COLO668 (cell line): ENCODE measurements around the gene SNAI3.

ENCODE experiments used
- DNase-seq: peaks from one replicate; lab custom pipeline; 2025; ENCODE audit not compliant: unreplicated experiment; lab: John Stamatoyannopoulos, UW

The SNAI3 gene

DNA sequence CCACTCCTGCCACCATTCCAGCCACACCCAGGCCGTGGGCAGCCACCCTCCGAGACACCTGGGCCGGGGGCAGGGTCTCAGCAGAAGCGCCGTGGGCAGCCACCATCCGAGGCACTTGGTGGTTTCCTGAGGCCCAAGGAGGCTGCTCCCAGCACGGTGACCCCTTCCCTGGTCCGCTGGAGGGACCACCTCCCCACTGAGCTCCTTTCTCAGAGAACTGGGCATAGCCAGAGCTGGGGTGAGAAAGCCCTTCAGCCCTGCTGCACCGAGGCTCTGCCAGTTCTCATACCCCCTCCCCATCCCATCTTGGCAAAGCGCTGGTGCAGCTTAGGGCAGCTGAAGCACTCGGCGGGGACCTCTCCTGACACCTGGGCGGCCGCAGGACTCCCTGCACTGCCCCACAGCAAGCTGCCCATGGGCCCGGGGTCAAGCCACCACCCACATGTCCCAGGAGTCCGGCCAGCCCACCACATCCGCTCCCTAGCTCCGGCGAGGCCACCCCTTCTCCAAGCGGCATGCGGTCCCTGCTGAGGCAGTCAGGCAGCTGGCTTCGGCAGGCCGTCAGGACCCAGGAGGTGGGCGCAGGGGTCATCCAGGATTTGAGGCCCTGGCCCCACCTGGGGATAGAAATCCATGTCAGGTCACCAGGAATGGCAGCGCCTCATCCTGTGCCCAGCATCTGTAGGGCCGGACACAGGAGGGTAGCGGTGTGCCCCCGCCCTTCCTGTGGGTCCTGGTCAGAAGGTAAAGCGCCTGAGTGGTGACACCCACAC is 34.1 kb downstream of the SNAI3 start:
- DNase-seq: no peak

GRCh38 chr16:88651276-88651988 is 34.9 kb downstream of the SNAI3 start:
- peak; percentile 92 for DNase-seq

- peak; percentile 86 for DNase-seq
These were observed 35.5 kb downstream of the SNAI3 start, which contains the start of gene CYBA for GRCh38 chr16:88650749-88651275. CYBA (minus strand) TSS chr16:88651053; CDS start chr16:88651013, 40 bp downstream.

DNA sequence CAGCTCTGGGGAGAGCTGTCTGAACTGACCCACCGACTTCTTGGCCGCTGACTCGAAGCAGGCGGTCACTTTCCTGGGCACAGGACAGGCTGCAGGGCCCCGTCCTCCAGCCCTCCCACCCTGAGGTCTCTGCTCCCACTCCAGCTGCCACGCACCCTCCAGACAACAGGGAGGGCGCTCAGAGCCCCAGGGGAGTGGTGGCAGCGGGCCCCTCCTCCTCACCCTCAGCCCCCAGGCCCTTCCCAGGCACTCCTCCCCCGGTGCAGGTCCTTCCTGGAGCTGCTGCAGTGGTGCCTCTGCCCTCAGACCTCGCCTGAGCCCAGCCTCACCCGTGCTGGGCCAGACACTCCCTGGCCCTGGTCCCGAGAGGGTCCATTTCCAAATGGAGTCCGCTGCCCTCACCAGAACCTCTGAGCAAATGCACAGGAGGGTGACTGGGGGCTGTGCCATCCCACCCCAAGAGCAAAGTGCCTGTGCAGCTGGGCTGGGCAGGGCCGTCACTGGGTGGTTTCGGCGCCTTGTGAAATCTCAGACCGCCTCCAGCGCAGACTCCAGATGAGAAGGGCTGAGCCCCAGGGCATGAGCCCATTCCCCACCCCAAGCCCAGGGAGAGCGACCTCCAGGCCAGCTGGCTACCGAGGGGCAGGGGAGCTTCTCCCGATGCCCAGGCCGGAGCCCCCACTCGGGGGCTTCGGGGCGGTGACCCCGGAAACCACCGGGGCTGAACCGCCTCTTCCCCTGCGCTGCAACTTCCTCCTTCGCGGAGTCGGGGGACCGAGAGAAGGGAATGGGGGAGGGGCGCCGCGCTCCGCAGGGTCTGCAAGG is 36.2 kb downstream of the SNAI3 start:
- peak; percentile 71 for DNase-seq

- peak; percentile 94 for DNase-seq
These were observed 36.9 kb downstream of the SNAI3 start for GRCh38 chr16:88649195-88649923.

DNA sequence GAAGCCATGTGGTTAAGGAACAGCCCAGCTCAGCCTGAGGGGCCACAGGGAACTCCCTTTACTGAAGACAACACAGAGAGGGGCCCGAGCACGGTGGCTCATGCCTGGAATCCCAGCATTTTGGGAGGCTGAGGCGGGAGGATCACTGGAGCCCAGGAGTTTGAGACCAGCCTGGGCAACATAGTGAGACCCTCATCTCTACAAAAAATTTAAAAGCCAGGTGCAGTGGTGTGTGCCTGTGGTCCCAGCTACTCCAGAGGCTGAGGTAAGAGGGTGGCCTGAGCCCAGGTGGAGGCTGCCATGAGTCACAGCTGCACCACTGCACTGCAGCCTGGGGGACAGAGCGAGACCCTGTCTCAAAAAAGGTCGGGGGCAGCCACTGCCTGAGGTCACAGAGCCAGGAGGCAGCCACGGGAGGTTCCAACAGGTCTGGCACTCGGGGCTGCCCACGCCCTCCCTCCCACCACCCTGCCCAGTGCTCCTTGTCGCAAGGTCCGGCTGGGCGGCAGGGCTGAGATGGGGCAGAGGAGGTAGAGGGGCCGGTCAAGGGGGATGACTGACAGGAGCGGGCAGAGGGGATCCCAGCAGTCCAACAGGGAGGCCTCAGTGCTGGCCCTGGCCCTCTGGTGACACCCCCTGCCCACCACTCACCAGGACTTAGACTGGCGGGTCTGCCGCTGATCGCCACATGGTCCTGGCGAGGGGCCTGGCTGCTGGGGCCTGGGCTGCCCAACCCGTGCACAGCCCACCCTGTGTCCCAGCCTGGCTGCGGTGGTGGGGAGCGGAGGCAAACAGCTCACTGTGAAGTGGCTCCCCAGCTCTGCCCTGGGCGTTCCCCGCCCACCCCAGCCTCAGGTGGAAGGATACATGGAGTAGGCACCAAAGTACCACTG is 38.9 kb downstream of the SNAI3 start:
- DNase-seq: no peak

DNA sequence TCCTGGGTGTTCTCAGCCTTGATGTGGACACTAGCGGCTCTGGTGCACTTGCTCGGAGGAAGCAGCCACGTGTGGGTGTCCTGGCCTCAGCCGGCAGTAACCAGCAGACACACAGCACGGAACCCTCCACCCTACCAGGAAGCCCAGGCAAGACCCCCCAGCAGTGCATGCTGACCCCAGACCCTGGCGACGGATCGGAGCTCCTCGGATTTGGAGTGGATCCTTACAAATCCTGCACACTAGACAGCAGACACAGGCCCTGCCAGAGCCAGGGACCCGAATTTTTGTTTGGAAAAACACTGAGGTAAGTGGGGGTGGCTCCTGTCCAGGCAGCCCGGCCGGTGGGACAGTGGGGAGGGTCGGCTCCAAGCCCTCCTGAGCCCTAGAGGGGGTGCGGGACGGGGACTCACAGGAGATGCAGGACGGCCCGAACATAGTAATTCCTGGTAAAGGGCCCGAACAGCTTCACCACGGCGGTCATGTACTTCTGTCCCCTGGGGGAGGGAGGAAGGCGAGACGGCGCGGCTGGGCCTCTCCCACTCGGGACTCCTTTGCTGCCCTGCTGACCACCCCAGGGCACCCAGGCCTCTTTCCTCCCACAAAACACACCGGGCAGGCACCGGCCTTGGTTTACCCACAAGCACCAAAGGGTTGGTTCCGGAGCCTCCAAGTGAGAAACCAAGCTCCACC is 39.8 kb downstream of the SNAI3 start:
- no peak for DNase-seq

GRCh38 chr16:88645941-88646340 is 40.4 kb downstream of the SNAI3 start:
- no peak for DNase-seq

GRCh38 chr16:88645455-88645854 is 40.9 kb downstream of the SNAI3 start:
- DNase-seq: no peak

- no peak for DNase-seq
These were observed 42.7 kb downstream of the SNAI3 start for GRCh38 chr16:88643644-88643932.

GRCh38 chr16:88642881-88643643 is 43.2 kb downstream of the SNAI3 start:
- no peak for DNase-seq

- no peak for DNase-seq
These were observed 45.6 kb downstream of the SNAI3 start for GRCh38 chr16:88640498-88641247.

- no peak for DNase-seq
These were observed 46.2 kb downstream of the SNAI3 start for GRCh38 chr16:88640039-88640495.

- peak; percentile 91 for DNase-seq
These were observed 46.9 kb downstream of the SNAI3 start for GRCh38 chr16:88639231-88640038.

DNA sequence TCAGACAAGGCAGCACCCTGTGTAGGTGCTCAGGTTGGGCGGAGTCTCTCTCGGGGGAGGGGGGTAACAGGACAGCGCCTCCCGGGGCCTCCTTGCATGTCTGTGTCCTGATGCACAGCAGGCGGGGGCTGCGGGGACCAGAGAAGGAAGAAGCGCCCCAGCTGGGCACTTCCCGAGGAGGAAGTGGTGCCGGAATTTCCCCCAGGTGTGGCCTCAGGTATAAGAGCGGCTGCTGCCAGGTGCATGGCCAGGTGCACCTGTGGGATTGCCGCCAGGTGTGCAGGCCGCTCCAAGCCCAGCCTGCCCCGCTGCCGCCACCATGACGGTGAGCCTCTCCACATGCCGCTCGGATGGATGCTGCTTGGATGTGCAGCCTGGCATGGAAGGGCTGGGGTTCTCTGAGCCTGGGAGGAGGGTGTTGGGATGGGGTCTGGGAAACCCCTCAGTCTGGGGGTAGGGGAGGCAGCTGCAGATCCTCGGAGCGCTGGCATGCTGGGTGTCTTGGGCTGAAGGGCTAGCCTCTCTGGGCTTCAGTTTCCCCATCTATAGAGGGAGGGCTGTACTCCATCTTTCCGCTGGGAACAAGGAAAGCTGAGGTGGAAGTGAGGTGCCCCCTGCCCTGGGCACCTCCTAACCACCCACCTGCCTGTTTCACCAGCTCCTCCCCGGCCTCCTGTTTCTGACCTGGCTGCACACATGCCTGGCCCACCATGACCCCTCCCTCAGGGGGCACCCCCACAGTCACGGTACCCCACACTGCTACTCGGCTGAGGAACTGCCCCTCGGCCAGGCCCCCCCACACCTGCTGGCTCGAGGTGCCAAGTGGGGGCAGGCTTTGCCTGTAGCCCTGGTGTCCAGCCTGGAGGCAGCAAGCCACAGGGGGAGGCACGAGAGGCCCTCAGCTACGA is 47.7 kb downstream of the SNAI3 start, which contains the start of gene IL17C:
TSS of gene IL17C (plus strand) at position 250 of the 908 bp plus-strand sequence. CDS start at position 320, 70 bp downstream.
- peak; percentile 96 for DNase-seq
